Gastroesophageal sphincter (tissue), 3 donors: ENCODE results near the gene NDFIP1.
"Not testable (repeated sequence)": the region's sequence is repeated elsewhere in the genome, so short reads cannot be mapped to it uniquely, and the experiment has no call there.

Experiments used
- CTCF ChIP-seq, 4 experiments: fragments of 200-600 bp in 2 of 4; fragments of 450-650 bp in 2 of 4; sonication (generic) in 1 of 4; IDR thresholded peaks; one replicate each; pipeline ENCODE4 v1.5.1; 2017 to 2019; ENCODE audit warnings: antibody characterized with exemption in 4 of 4, mild to moderate bottlenecking in 2 of 4, moderate library complexity in 2 of 4
- EP300 ChIP-seq: sonication (generic); formaldehyde crosslinking; IDR thresholded peaks from one replicate; pipeline ENCODE4 v1.6.1; 2017; ENCODE audit warnings: antibody characterized with exemption, mild to moderate bottlenecking

GRCh38 chr5:142088855-142089479 lies 19.6 kb upstream of the NDFIP1 start:
- TF ChIP-seq CTCF (IDR thresholded peaks at IDR 0.05); EP300: not testable (repeated sequence)
